ENCODE results near the gene KXD1.
"Not testable (repeated sequence)": the region's sequence is repeated elsewhere in the genome, so short reads cannot be mapped to it uniquely, and the experiment has no call there.

KXD1 gene

DNA sequence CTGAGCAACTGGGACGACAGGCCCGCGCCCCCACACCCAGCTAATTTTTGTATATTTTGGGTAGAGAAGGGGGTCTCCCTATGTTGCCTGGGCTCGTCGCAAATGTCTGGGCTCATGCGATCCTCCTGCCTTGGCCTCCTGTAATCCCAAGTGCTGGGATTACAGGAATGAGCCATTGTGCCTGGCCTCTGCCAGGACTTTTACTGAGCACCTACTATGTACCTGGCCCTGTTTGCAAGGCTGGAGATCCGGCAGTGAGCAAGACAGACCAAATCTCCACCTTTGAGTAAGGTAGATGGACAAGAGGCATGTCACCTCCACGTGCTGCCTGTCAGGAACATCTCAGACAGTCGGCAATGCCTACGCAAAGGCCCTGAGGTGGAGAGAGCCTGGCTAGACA lies 21.2 kb upstream of the KXD1 start:
- DNase-seq (ENCODE audit: low spot score): no peak
- no peak for FAIRE-seq

- no peak for FAIRE-seq
Measured at GRCh38 chr19:18537431-18537830, 20.2 kb upstream of the KXD1 start.

DNA sequence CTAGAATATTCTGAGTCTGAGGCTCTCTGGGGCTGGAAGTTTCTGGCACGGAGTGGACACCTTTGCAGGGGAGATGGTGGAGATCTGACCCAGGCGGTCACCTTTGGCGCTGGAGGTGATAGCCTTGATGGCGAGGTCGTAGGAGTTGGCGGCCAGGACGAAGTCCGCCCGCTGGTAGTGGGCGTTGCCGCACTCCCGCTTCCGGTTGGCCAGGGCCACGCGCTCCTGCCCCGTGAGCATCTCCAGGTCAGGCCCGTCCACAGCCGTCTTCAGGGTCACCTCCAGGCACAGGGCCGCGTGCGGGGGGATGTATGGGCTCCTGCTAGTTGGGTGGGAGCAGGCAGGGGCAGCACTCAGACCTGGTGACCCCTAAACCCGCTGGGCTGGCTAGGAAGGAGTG lies 19.6 kb upstream of the KXD1 start:
- FAIRE-seq: no peak
- DNase-seq (ENCODE audit: low spot score): no peak

More at GRCh38 chr19:18537431-18537830, 20.2 kb upstream of the KXD1 start:
- no peak for DNase-seq (ENCODE audit: low spot score)

DNA sequence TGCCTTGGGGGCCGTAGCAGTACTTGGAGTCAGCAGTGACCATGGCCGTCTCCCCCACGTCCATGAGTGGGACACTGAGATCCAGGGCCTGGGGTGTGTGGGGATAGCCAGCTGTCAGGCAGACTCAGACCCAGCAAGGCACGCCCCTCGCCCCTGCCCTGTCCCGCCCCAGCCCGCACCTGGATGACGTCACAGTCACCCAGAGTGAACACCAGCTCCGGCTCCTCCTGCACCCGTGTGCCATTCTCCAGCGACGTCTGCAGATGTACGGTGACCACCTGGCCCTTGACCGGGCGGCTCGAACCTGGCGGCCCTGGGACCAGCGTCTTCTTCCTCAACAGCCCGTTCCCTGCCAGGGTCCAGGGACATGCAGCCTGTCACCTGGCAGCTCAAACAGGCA lies 18.3 kb upstream of the KXD1 start:
- DNase-seq (ENCODE audit: low spot score) (no peak), FAIRE-seq (no peak)

DNA sequence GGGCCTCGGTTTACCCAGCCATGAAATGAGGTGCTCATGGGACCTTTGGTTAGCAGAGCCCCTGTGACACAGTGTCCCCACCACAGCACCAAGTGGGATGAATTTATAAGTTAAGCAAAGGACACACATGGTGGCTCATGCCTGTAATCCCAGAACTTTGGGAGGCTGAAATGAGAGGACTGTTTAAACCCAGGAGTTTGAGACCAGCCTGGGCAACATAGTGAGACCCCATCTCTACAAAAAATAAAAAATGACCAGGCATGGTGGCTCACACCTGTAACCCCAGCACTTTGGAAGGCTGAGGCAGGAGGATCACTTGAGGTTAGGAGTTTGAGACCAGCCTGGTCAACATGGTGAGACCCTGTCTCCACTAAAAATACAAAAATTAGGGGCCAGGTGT lies 17.5 kb upstream of the KXD1 start:
- DNase-seq (ENCODE audit: low spot score); FAIRE-seq: not testable (repeated sequence)

DNA sequence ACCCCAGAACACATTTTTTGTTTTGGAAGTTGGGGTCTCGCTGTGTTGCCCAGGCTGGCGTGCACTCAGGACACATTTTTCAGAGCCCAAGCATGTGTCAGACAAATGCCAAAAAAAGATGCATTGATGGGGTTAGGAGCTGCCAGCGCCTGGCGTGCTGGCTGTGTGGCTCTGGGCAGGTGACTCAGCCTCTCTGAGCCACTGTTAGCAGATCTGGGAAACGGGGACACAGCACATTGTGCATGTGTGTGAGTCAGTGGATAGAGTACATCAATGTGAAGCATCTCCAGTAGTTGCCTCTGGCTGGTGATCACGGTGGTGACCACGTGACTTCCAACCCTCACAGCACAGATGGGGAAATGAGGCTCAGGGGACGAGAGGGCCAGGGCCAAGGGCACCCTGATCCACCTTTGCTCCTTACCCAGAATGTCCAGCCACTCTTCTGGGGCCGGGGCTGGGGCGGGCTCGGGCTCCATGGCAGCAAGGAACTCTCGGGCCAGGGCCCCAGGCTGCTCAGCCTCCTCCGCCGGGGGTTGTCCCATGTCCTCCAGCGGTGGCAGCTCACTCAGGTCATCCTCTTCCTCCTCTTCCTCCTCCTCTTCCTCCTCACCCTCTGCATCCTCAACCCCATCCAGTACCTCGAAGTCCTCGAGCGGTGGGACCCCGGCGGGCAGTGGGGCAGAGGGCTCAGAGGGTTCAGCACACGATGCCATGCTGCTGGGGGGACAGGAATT lies 16.2 kb upstream of the KXD1 start:
- DNase-seq (ENCODE audit: low spot score) (no peak), FAIRE-seq (no peak)

DNA sequence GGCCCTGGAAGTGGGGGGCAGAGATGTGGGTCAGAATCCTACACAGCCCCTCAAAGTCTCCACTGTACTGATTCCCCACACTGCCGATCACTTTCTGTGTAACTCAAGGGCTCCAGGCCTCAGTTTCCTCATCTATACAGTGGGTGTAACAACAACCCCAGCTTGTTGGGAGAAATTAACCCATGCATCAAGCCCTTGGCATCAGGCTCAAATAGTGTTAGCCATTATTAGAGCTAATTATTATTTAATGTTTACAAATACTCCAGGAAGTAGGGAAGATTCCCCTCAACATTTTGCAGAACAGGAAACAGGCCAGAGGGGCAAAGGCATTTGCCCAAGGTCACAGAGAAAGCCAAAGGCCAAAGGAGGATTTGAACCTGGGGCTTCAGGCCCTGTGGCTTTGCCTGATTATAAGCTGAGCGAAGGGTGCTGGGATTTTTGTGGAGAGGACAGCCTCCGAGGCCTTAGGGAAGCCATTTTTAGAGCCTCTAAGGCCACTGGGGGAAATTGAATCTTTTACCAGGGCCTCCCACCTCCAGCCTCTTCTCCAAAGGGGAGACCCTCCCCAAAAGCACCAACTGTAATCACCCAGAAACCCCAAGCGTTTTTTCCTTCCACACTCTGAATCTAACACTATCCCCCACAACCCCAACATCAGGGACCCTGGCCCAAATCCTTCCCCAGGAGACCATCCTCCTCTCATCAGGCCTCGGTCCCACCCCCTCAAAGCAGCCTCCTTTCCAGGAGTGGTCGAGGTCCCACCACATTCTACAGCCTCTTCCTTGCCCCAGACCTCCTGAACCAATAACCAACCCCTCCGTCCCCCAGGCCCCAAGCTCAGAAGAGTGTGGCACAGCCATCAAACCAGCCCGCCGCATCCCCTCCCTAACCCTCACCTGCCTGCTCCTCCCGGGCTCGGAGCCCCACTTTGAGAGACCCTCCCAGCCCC lies 15.4 kb upstream of the KXD1 start:
- no peak for DNase-seq (ENCODE audit: low spot score)
- FAIRE-seq: no peak

- DNase-seq (ENCODE audit: low spot score) (peak; percentile 93), FAIRE-seq (no peak)
Measured at GRCh38 chr19:18542941-18543813, 14.5 kb upstream of the KXD1 start, which contains the start of gene FKBP8. Gene FKBP8 (minus strand): TSS chr19:18543573. CDS start chr19:18541970, 1,603 bp downstream.

DNA sequence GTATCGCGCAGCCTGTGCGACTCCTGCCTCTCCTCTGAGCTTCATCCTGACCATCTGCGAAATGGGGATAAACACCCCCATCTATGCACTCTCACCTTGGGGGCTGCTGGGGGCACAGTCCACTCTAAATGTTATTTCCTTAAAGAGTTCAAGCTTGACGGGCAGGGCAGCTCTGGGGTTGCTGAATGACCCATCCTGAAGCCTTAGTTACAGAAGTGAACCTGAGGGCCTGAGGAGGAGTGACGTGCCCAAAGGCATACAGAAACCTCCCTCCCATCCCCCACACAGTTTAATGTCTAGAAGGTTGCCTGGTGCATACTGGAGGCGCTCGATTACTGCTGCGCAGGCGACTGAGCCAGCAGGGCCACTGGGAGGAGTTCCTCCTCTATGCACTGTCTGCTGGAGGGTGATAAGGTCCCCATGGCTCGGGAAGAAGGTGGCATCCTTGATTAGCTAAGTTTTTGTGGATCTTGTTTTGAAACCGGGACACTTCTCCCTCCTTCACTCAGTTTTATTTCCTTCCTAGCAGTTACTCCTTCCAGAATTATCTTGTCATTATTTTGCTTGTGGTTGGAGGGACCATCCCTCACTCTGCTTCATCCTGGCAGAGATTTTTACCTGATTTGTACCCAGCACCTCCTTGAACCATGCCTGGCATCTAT lies 13.7 kb upstream of the KXD1 start:
- peak; percentile 64 for DNase-seq (ENCODE audit: low spot score)
- no peak for FAIRE-seq

- DNase-seq (ENCODE audit: low spot score): no peak
- no peak for FAIRE-seq
Measured at GRCh38 chr19:18551631-18552030, 6.0 kb upstream of the KXD1 start.

- DNase-seq (ENCODE audit: low spot score): no peak
- FAIRE-seq: no peak
Measured at GRCh38 chr19:18558202-18558555, 509 bp downstream of the KXD1 start.

DNA sequence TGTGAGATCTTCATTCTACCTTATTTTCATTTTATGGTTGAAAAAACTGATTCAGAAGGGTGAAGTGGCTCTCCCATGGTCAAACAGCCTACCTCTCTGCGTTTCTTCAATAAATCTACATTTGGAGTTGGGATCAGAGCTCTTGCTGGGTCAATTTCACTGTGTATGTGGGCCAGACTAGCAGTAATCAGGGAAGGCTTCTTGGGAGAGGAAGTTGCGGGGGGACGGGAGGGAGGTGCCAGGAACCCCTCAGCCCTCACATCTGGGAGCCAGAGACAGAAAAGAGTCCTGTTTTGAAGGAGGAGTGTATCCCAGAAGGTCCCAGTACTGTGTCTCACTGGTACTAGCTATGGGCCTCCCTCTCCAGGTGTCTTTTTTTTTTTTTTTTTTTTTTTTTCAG lies 934 bp downstream of the KXD1 start:
- FAIRE-seq: no peak
- no peak for DNase-seq (ENCODE audit: low spot score)

DNA sequence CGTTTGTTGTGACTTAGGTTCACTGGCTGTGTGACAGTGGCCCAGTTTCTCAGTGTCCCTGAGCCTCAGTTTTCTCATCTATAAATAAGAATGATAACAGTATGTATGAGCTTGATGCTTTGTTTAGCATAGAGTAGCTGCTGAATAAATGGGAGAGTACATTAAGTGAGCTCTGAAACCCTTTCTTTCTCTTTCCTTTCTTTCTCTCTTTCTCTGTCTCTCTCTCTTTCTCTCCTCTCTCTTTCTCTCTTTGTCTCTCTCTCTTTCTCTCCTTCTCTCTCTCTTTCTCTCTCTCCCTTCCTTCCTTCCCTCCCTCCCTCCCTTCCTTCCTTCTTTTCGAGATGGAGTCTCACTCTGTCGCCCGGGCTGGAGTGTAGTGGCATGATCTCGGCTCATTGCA lies 2.0 kb downstream of the KXD1 start:
- FAIRE-seq (no peak), DNase-seq (ENCODE audit: low spot score) (no peak)

- FAIRE-seq (no peak), DNase-seq (ENCODE audit: low spot score) (no peak)
Measured at GRCh38 chr19:18562086-18562485, 4.4 kb downstream of the KXD1 start.

- FAIRE-seq (no peak), DNase-seq (ENCODE audit: low spot score) (no peak)
Measured at GRCh38 chr19:18566953-18567352, 9.3 kb downstream of the KXD1 start.

GRCh38 chr19:18568367-18568766 lies 10.7 kb downstream of the KXD1 start:
- FAIRE-seq (no peak), DNase-seq (ENCODE audit: low spot score) (no peak)

- FAIRE-seq: no peak
- DNase-seq (ENCODE audit: low spot score): peak; percentile 88
Measured at GRCh38 chr19:18571564-18572344, 14.1 kb downstream of the KXD1 start, which contains the start of gene UBA52. Gene UBA52 (plus strand): TSS chr19:18571857. CDS start chr19:18573301, 1,444 bp downstream.

- DNase-seq (ENCODE audit: low spot score) (no peak), FAIRE-seq (no peak)
Measured at GRCh38 chr19:18574691-18575291, 17.1 kb downstream of the KXD1 start.

DNA sequence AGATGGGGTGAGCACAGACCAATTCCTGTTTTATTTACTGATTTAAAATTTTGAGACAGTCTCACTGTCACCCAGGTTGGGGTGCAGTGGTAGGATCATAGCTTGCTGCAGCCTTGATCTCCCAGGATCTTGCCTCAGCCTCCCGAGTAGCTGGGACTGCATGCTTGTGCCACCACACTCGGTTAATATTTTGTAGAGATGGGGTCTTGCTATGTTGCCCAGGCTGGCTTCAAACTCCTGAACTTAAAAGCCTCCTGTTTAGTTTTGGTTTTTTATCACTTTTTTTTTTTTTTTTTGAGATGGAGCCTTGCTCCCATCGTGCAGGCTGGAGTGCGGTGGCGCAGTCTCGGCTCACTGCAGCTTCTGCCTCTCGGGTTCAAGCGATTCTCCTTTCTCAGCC lies 18.7 kb downstream of the KXD1 start:
- FAIRE-seq: no peak

More for the DNA sequence above, 18.7 kb downstream of the KXD1 start:
- no peak for DNase-seq (ENCODE audit: low spot score)
